ENCODE data around the gene SPAG5. TPM values are rescaled to one million over a fixed set of nuclear protein-coding genes. Genes with fewer than 3 reads are reported as not detected.
A peak's percentile ranks its signal among the peaks of the same experiment; 100 is the strongest.

The SPAG5 gene
- total RNA-seq, 1 donor: 4.3 TPM

DNA sequence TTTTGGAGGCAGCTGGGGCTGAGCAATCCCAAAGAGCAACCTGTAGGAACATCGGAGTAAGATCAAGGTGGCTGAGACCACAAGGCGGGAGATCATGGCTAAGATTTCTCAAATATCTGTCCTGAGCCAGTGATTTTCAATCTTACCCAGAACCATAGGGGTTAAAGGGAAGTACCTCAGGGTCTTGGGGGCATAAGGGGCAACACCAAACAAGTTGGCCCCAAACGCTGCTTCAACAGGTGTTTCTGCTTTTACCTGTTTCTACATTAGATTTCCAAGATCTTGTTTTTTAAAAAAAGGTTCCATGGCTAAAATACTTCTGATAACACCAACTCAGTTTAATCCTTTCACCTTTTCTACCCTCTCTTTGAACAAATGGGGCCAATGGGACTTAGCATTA lies 43.8 kb downstream of the SPAG5 start:
- TF ChIP-seq, protein P1, sequence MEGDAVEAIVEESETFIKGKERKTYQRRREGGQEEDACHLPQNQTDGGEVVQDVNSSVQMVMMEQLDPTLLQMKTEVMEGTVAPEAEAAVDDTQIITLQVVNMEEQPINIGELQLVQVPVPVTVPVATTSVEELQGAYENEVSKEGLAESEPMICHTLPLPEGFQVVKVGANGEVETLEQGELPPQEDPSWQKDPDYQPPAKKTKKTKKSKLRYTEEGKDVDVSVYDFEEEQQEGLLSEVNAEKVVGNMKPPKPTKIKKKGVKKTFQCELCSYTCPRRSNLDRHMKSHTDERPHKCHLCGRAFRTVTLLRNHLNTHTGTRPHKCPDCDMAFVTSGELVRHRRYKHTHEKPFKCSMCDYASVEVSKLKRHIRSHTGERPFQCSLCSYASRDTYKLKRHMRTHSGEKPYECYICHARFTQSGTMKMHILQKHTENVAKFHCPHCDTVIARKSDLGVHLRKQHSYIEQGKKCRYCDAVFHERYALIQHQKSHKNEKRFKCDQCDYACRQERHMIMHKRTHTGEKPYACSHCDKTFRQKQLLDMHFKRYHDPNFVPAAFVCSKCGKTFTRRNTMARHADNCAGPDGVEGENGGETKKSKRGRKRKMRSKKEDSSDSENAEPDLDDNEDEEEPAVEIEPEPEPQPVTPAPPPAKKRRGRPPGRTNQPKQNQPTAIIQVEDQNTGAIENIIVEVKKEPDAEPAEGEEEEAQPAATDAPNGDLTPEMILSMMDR (IDR thresholded peaks at IDR 0.05; ENCODE audit: extremely low read depth, low read depth, low read length): no peak
- Histone ChIP-seq H4K20me1 (ENCODE audit: insufficient read depth, low read length) (peaks cover 18% of the 10 kb centered on the region), H3K9me3 (ENCODE audit: low read depth, low read length) (no peaks in the 10 kb centered on the region), H3K79me2 (ENCODE audit: insufficient read depth, low read length) (peaks cover 14% of the 10 kb centered on the region), H3K36me3 (ENCODE audit: insufficient read depth, low read length) (peaks cover 49% of the 10 kb centered on the region), H3K4me3 (ENCODE audit: insufficient read depth, low read length) (no peak overlapping the region), H3K4me2 (ENCODE audit: insufficient read depth, low read length) (no peak overlapping the region), H3K27ac (ENCODE audit: low read depth, low read length) (no peak overlapping the region), H3K27me3 (ENCODE audit: insufficient read depth, low read length) (no peaks in the 10 kb centered on the region), H2AFZ (ENCODE audit: low read length) (no peak overlapping the region), H3K4me1 (ENCODE audit: insufficient read depth, low read length) (peaks cover 5% of the 10 kb centered on the region)
- DNase-seq (ENCODE audit: insufficient read length, low spot score, missing footprints): no peak

DNA sequence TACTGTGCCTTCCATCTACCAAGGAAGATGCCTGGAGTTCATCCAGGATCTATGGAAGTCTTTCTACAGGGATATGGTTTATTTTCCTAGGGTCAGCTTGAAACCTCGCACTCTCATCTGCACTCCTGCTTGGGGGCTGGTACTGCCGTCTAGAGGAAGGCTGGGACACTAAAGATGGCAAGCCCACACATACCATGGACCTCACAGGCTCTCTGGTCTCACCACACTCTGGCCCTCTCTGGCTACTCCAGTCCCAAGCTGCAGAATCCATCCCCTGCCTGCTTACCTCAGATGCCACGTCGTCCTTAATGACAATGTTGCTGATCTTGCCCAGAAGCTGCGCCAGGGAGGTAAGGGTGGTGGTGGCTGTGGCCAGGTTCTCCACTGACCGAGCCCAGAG lies 44.3 kb downstream of the SPAG5 start:
- H3K4me1 ChIP-seq (ENCODE audit: insufficient read depth, low read length): peaks cover 5% of the 10 kb centered on the region
- peaks cover 15% of the 10 kb centered on the region for H3K79me2 ChIP-seq (ENCODE audit: insufficient read depth, low read length)
- H3K9me3 ChIP-seq (ENCODE audit: low read depth, low read length): no peaks in the 10 kb centered on the region
- H3K4me2 ChIP-seq (ENCODE audit: insufficient read depth, low read length): no peak overlapping the region
- TF ChIP-seq, protein P1 (IDR thresholded peaks at IDR 0.05; ENCODE audit: extremely low read depth, low read depth, low read length): peak; percentile 33
- peaks cover 22% of the 10 kb centered on the region for H4K20me1 ChIP-seq (ENCODE audit: insufficient read depth, low read length)
- no peaks in the 10 kb centered on the region for H3K27me3 ChIP-seq (ENCODE audit: insufficient read depth, low read length)
- H2AFZ ChIP-seq (ENCODE audit: low read length): no peak overlapping the region
- DNase-seq (ENCODE audit: insufficient read length, low spot score, missing footprints): no peak
- peaks cover 45% of the 10 kb centered on the region for H3K36me3 ChIP-seq (ENCODE audit: insufficient read depth, low read length)
- no peak overlapping the region for H3K4me3 ChIP-seq (ENCODE audit: insufficient read depth, low read length)
- no peak overlapping the region for H3K27ac ChIP-seq (ENCODE audit: low read depth, low read length)

DNA sequence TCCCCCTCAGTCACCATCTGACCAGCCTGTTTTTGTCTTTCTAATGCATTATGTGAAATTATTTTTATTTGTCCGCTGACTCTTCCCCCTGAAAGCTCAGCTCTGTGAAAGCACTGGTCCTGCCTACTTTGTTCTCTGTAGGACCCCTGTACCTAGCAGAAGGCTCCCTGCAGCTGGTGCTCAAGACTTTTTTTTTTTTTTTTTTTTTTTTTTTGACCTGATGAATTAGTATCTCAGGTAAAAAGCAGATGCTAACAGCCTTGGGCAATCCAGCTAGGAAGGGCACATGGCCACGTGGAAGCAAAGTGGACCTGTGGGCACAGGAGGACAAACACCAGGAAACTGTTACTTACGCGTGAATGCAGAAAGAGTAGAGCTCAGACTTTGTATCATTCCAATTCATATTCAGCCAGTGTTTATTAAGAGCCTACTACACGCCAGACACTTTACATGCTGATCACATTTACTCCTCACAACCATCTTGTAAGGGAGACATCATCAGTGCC lies 45.8 kb downstream of the SPAG5 start:
- no peak for DNase-seq (ENCODE audit: insufficient read length, low spot score, missing footprints)
- peak overlapping the region; percentile 81 for H3K4me3 ChIP-seq (ENCODE audit: insufficient read depth, low read length)
- H3K4me1 ChIP-seq (ENCODE audit: insufficient read depth, low read length): peaks cover 5% of the 10 kb centered on the region
- no peaks in the 10 kb centered on the region for H3K9me3 ChIP-seq (ENCODE audit: low read depth, low read length)
- peaks cover 32% of the 10 kb centered on the region for H4K20me1 ChIP-seq (ENCODE audit: insufficient read depth, low read length)
- TF ChIP-seq, protein P1 (IDR thresholded peaks at IDR 0.05; ENCODE audit: extremely low read depth, low read depth, low read length): no peak
- peak overlapping the region; percentile 38 for H2AFZ ChIP-seq (ENCODE audit: low read length)
- H3K36me3 ChIP-seq (ENCODE audit: insufficient read depth, low read length): peaks cover 42% of the 10 kb centered on the region
- H3K4me2 ChIP-seq (ENCODE audit: insufficient read depth, low read length): peak overlapping the region; percentile 90
- H3K79me2 ChIP-seq (ENCODE audit: insufficient read depth, low read length): peaks cover 20% of the 10 kb centered on the region
- no peaks in the 10 kb centered on the region for H3K27me3 ChIP-seq (ENCODE audit: insufficient read depth, low read length)
- H3K27ac ChIP-seq (ENCODE audit: low read depth, low read length): no peak overlapping the region

DNA sequence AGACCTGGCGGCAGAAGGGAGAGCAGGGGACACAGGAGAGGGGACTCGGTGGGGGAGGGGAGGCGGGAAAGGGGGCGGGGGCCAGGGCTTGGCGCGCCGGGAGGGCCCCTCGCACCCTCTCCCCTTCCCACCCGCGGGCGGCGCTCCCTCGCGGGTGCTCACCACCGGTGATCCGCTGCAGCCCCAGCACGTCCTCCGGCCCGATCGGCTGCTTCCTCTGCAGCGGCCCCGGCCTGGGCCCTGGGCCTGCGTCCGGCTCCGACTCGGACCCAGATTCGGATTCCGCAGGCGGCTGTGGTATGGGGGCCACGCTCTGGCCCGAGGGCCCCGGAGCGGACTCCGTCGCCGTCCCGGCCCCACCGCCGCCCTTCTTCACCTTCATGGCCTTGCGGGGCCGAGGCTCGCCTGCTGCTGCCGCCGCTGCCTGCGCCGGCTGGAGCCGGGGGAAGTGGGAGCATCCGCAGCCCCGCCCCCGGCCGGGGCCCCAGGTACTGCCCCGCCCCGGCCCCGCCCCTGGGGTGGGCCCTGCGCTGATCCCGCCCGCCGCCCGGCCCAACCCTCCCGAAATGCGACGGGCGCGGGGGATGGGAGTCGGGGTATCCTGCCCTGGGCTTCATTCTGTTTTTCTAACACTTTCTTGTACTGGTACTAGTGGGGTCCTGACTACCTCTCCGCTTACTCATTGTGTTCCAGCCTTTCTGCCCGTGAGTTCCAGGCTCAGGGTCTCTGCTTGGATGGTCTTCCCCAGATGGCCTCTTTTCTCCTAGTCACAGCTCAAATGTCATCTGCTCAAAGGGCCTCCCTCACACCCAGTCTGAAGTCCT lies 46.4 kb downstream of the SPAG5 start, which contains the start of gene UNC119:
Gene UNC119 (minus strand): TSS at position 449 of the 824 bp plus-strand sequence. CDS start 67 bp downstream, at position 382.
- Histone ChIP-seq H3K27ac (ENCODE audit: low read depth, low read length) (no peak within 1 kb of the TSS), H3K4me3 (ENCODE audit: insufficient read depth, low read length) (peak within 1 kb of the TSS; percentile 81), H3K79me2 (ENCODE audit: insufficient read depth, low read length) (peaks cover 20% of the 10 kb centered on the region), H3K4me1 (ENCODE audit: insufficient read depth, low read length) (peaks cover 5% of the 10 kb centered on the region), H4K20me1 (ENCODE audit: insufficient read depth, low read length) (peaks cover 39% of the 10 kb centered on the region), H3K9me3 (ENCODE audit: low read depth, low read length) (no peaks in the 10 kb centered on the region), H3K27me3 (ENCODE audit: insufficient read depth, low read length) (no peaks in the 10 kb centered on the region), H2AFZ (ENCODE audit: low read length) (peak within 1 kb of the TSS; percentile 81), H3K4me2 (ENCODE audit: insufficient read depth, low read length) (peak within 1 kb of the TSS; percentile 90), H3K36me3 (ENCODE audit: insufficient read depth, low read length) (peaks cover 39% of the 10 kb centered on the region)
- TF ChIP-seq, protein P1 (IDR thresholded peaks at IDR 0.05; ENCODE audit: extremely low read depth, low read depth, low read length): no peak
- DNase-seq (ENCODE audit: insufficient read length, low spot score, missing footprints): peak; percentile 98
